Stimulated activated CD8-positive, alpha-beta memory T cell treated with anti-CD3 and anti-CD28 coated beads, Interleukin-4, amount 100 ng/mL, for 4 hours (primary cell): ENCODE measurements around the gene VAV2.
"Not testable (repeated sequence)": the region's sequence is repeated elsewhere in the genome, so short reads cannot be mapped to it uniquely, and the experiment has no call there.

Source experiments
- DNase-seq, 2 donors: peaks; one replicate each; pipeline ENCODE4 v3.0.0-alpha.2; 2020; ENCODE audit warnings: low read depth in 2 of 2, low spot score in 1 of 2

The VAV2 gene

DNA sequence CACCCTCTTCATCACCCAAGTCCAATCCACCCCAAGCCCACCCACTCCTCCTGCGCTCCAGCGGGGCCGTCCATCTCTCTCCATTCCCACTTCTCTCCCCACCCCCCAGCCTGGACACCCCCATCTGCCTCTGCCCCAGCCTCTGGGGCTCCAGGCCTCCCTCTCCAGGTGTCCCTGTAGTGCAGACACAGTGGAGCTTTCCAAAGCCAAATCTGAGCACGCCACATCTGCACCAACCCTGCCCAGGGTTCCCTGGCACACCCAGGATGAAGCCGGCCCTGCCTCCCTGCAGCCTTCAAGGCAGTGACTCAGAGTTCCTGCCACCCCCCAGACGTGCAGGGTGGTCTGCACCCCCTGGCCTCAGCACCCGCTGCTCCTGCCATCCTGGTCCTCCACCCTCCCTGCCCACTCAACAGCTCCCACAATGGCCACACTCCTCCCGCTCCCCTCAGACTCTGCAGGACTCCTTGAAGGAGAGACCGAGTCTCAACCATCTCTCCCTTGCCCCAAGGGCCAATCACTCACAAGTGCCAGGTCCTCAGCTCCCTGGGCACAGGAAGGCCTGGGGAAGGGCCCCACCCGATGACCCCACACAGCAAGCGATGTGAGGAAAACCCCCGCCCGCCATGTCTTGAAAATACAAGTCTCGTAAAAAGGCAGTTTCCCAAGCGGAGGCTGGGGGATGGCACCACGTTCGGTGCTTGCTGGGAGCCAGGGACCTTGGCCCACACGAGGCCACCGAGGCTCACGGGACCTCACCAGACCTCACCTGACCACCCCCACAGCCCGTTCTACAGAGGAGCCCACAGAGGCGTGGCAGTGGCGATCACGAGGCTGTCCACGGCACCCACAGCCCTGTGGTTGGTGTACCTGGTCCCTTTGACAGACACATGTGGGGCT, 22.2 kb downstream of the VAV2 start:
- DNase-seq, result no peak

DNA sequence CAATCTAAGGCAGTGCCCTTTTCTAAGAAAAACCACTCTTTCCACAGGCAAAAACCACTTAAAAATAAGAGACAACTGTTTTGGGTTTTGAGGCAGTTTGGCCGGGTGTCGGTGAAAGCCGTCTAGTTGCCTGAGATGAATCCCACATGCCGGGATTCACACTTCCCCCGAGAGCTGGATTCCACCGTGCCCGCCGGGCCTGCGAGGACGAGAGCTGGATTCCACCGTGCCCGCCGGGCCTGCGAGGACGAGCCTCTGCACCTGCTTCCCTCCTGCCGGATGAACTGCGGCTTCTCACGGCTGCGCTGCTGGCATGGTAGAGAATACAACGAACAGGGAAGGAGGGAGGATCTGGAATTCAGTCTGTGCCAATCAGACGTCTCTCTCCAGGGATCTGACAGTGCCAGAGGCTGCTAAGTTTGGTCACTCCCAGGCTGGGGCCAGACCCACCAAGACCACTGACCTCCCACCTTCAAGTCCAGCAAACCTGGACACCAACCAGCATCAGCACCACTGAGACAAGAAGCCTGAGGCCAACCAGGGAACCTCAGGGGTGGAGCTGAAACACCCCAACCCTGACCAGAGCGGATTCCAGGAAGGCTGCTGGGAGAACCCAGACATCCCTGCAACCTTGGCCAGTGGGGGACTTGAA, 23.0 kb downstream of the VAV2 start:
- no peak for DNase-seq

DNA sequence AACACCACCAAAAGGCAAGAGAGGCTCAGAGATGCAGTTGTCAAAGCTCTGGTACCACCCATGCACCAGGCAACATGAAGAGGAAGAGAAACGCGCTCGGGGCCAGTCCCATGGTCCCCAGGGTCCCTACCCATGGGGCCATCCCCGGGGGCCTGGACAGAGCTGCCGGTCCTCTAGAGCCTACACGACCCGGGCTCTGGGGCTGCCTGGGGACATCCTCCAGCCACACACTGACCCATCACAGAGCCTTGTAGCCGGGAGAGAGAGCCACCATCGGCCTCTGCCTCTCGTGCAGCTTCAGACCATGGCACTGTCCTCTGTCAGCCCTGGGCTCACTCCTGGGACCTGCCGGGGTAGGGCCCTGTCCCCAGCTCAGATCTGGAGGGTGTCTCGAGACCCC, 23.7 kb downstream of the VAV2 start:
- no peak for DNase-seq

DNA sequence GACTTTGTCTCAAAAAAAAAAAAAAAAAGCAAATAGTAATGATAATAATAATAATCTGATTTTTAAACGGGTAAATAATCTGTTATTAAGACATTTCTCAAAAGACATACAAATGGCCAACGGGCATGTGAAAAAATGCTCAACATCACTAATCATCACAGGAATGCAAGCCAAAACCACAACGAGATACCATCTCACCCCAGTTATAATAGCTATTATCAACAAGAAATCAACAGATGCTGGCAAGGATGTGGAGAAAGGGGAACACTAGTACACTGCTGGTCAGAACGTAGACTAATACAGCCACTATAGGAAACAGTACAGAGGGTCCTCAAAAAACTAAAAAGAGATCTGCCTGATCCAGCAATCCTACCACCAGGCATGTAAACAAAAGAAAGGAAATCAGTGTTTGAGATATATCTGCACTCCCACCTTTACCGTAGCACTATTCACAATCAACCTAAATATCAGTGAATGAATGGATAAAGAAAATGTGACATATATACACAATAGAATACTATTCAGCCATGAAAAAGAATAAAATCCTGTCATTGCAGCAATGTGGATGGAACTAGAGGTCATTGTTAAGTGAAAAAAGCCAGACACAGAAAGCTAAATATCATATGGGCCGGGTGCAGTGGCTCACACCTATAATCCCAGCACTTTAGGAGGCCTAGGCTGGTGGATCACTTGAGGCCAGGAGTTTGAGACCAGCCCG, 24.9 kb downstream of the VAV2 start:
- DNase-seq, result no peak

DNA sequence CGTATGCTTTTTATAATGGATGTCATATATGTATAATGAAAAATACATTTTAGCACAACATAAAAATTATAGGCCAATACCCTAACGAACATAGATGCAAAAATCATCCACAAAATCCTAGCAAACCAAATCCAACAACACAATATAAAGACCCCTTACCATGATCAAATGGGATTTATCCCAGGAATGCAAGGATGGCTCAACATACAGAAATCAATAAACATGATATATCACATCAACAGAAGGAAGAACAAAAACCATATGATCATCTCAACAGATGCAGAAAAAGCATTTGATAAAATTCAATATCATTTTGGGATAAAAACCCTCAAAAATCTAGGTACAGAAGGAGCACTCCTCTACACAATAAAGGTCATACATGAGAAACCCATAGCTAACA, 27.7 kb downstream of the VAV2 start:
- no peak for DNase-seq

DNA sequence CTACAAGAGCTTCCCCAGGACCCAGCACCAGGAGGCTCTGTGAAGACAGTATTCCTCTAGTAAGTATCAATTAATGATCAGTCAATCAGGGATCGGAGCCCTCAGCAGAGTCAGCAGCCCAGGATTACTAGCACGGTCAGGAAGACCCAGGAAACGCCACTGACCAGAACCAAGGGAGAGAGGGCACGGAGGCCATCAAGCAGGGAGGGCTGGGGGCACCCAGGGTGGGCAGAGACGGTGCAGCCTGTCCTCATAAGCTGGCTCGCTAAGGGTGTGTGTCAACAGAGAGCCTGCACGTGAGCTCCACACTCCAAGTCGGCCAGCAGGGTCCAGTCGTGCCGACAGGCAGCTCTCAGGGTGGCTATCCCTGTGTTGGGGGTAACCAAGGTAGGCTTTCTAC, 29.0 kb downstream of the VAV2 start:
- DNase-seq, result no peak

DNA sequence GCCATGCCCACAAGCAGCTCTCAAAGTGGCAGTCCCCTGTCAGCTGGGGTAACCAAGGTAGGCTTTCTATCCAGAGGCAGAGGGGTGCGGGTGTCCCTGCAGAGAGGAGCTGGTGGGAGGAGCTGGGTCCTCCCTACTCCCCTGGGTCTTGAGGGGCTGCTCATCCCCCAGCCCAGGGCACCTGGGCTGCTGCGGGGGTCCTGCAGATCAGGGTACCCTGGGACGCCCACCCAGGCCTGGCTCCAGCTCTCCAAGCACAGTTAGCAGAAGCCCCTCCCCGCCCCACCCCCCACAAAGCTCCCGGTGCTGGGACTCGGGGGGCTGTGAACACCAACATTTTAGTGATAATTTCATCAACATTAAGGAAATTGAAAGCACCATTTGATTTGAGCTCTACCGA, 29.8 kb downstream of the VAV2 start:
- no peak for DNase-seq

DNA sequence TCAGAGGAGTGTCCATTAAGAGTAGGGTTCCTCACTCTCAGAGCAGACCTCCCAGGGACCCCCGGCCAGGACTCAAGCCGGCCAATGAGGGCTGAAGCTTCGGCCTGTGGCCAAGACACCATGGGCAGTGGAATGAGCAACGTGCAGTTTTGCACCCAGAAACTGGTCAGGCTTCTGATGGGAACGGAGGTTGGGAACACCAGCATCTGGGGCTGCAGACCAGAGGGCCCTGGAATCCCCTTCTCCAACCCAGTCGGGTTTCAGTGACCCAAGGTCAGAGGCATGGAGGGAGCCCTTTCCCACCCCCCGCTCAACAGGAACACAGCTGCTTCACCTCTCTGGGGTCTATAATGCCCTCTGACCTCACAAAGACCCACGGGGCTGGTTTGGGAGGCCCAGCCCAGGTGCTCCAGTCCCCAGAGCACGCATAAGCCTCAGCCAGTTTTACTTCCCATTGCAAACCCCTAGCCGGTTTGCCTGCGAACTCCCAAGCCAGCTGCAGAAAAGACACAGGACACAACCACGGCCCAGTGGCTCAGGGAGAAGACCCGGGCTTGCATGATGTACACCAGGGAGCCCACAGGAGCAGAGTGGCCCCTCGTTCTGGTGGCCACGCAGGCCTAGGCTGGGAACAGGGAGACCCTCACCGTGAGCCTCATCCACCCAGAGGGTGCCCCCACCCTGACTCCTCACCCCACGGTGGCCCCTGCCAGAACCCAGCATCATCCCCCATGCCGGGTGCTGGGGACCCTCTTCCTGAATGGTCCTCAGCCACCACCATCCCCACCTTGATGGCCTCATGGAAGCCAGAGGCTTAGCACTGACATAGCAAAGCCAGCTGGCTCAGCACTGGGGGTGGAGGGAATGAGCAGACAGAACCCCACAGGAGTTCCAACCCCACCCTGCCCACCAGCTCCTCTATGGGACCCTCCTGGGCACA, 30.6 kb downstream of the VAV2 start:
- no peak for DNase-seq

DNA sequence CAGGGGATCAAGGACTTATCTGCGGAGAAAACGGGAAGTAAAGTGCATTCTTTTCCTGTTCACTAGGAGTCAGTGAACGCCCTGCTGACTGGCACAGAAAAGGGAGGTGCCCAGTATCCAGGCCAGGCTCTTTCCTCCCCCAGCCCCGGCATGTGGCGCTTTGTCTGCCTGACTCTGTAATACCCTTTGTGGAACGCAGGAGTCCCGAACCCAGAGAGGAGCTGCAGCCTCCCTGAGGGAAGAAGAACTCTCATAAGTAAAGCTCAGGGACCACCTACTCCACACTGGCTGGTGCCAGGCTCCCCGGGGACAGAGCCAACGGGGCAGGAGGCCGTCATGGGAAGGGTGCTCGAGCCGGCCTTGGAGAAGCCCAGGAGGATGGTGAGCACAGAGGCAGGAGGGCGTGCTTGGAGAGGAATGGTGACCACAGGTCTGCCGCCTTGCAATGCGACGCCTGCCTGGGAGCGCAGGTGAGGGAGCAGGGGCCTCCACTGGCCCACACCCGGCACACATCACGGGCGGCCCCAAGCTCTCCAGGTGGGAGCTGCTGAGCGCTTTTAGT, 31.5 kb downstream of the VAV2 start:
- DNase-seq, result no peak

DNA sequence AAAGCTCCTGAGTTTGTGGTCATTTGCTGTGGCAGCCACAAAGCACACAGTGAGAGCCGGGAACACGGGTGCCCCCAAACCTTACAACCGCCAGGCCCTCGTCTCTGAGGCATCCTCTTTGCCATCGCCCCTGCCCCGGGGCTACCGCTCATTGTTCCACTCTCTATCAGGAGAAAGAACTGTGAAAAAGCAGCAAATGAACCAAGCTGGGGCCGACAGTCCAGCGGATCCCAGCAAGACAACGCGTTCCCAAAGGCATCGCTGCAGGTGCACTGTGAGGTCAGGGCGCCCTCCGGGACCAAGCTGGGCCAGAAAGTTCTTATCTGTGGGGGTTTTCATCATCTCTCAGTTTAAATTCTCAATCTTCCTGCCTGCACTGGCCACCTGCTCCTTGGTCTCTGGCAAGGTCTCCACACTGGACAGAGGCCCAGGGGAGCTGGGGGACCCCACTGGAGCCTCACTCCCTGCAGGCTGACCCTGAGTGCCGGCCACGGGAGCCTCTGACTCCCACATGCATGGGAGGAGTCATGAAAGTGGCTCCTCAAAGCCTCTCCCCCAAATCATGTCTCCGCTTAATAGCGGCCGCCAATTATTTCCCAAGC, 32.1 kb downstream of the VAV2 start:
- DNase-seq, result no peak

DNA sequence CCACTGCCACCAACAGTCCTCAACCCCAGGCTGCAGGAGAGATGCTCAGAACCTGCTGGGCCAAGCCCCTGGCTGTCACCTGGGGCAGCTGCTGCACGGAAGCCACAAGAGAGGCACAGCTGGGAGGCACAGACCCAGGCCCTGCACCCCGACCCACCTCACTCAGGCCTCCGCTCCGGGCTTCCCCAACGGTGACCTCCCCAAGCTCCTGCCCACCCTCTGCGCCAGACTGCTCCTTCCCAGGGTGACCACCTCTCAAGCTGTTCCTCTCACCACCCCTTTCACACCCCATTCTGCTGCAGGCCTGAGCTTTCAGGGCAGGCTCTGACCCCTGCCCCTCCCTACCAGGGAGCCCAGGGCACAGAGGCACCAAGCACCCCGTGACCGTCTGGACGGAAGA, 33.0 kb downstream of the VAV2 start:
- no peak for DNase-seq

DNA sequence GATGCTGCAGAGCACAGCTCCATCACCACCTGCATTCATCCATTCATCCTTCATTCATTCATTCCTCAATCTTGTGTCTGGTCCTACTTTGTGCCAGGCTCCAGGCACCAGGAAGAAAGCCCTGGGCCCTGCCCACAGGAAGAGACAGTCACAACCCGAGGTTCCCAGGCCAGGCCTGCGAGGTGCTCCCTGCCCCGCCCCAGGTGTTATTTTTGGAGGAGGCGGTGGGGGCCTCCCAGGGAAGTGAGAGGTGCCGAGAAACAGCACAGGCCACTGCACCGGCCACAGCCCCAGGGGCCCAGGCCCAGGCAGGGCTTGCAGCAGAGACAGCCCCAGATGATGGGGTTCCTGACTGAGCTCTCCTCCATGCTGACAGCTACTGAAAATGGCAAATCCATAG, 33.4 kb downstream of the VAV2 start:
- no peak for DNase-seq

DNA sequence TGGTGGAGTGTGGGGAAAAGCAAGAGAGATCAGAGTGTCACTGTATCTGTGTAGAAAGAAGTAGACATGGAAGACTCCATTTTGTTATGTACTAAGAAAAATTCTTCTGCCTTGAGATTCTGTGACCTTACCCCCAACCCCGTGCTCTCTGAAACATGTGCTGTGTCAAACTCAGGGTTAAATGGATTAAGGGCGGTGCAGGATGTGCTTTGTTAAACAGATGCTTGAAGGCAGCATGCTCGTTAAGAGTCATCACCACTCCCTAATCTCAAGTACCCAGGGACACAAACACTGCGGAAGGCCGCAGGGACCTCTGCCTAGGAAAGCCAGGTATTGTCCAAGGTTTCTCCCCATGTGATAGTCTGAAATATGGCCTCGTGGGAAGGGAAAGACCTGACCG, 34.4 kb downstream of the VAV2 start:
- DNase-seq, result not testable (repeated sequence)

DNA sequence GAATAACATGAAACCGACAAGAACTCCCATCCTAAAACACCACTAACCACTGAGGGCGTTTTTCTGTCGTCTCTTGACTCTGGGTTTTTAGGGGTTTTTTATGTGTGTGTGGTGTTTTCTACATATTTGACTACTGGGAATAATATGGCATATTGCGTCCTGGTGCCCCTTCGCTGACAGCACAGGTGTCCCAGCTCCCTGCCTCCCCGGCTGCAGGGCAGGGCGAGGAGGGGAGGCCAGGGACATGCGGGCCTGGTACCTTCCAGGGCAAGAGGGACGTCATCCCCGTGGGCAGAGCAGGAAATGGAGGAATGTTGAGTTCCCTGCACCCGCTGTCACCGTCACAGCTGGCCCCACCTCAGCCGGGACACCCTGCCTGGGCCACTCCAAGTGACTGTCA, 34.8 kb downstream of the VAV2 start:
- no peak for DNase-seq

DNA sequence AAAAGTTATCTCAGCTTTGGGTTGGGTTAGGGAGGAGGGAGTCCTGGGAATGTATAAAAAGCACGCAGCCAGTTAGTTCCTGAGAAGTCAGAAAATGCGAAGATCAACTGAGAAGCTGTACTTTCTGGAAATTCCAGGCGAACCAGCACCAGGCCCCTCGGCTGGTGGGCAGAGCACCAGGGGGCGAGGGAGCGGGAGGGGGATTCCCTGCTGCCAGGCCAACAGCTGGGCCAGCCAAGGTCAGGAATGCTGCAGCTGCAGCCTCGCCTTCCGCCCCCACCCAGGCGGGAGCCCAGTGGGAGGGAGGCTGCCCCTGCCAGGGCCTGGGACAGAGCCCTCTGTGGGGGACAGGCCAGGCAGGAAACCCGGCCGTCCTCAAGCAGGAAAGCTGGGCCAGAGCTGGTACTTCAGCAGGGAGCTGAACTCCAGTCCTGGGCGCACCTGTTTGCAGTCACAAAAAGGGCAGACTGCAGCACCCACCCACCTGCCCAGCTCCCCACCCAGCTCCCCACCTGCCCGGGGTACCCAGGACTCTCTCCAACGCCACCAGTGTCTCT, 35.5 kb downstream of the VAV2 start:
- DNase-seq, result no peak

DNA sequence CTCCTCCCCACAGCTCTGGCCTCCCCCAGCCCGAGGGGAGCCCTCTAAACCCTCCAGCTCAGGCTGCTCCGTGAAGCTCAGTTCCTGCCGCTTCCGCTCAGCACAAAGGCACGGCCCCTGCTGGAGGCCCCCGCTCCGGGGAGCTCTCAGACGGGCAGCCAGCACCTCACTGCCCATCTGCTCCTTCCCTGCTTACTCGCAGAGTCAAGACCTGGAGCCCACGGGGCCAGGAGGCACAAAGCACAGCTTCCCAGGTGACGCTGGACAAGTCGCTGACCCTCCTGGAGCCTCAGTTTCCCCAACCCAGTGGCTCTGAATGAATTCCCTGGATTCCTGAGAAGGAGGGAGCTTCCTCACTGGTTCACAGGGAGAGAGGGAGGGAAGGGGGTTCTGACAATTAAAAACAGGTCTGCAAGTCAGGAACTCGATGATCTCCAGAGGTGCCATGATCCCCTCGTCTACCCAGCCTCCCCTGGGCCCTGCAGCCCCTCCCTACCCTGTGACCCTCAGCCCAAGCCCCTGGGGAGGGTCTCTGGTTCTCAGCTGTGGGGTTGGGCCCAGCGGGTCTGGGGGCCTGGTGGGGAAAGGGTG, 36.2 kb downstream of the VAV2 start:
- no peak for DNase-seq

DNA sequence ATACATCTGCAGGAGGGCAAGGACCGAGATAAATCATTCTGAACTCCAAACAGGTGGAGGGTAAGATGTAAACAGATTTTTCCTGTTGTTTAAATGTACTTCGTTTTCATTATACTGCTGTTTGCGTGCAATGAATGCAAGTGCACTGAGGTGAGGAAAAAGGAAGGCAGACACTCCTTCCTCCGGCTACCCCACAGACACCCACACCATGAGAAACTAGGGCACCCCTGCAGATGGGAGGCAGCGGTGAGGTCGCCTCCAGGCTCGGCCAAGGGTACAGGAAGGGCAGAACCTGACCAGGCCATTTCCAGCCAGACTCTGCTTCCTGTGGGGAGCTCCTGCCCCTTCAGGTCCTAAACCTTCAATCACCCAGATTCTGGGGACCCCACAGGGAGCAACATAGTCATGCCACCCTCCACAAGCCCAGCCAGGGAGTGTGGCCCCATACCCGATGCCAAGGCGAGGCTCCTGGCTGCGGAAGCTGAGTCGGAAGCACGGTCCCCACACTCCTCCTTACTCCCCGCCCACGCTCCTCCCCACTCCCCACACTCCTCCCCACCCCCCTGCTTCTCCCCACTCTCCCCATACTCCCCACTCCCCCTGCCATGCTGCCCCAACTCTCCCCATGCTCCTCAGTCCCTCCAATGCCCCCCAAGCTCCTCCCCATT, 37.1 kb downstream of the VAV2 start:
- DNase-seq, result no peak

DNA sequence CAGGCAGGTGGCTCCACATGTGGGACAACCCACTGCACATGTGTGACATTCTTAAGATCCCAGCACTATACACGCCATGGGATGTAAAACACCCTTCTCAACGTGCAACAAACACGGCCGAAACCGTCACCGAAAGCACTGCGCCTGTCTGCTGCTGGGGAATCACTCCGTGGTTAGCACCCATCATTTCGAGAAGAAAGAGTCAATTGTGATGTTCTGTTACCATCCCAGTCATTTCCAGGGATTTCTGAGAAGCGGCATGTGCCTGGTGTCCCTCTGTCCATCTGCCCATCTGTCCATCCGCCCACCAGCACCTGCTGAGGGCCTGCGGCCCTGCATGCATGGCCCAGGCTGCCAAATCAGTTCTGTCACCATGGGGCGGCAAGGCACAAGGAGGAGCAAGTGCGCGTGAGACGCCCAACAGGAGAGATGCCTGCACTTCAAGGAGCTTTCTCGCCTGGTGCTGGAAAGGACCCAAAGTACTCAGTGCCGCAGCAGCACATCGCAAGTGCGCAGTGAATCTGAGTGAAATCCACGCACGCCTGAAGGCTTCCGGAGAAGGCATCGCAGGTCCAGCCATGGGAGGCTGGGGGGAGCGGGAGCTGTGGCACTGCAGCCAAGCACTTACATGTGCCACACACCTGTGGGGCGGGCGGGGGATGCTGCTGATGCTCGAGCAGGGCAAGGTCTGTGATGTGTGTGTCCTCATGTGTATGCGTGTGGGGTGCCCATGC, 38.0 kb downstream of the VAV2 start:
- DNase-seq, result no peak
